AG04450 (cell line): ENCODE measurements around the gene EEIG1. TPM values are rescaled to one million over a fixed set of nuclear protein-coding genes. Genes with fewer than 3 reads are reported as not detected.

Experiments used
- CTCF ChIA-PET: fragments of 300-600, 350-600 bp; formaldehyde crosslinking; extraction: SDS; loops from one replicate; lab custom pipeline; 2022; ENCODE audit warnings: antibody characterized with exemption, inconsistent platforms; lab: Charles Lee
- POLR2A ChIA-PET: fragments of 350-600 bp; formaldehyde crosslinking; extraction: SDS; loops from one replicate; lab custom pipeline; 2021; ENCODE audit warnings: antibody characterized with exemption, inconsistent platforms; lab: Yijun Ruan, JAX
- DNase-seq: peaks from one replicate; pipeline ENCODE4 v3.0.0-alpha.2; 2011; ENCODE audit warnings: low read depth, low spot score
- H3K27ac ChIP-seq: one replicate; pipeline ENCODE4 v1.5.1; 2012; ENCODE audit warnings: low read depth, low read length, control low read depth
- H3K27me3 ChIP-seq: one replicate; pipeline ENCODE4 v1.6.0; 2012; ENCODE audit warnings: low read length; ENCODE audit not compliant: control insufficient read depth, insufficient read depth
- H3K4me3 ChIP-seq: 2 replicates; pipeline ENCODE4 v1.5.1; 2011; ENCODE audit warnings: mild to moderate bottlenecking, low read depth, low read length, control low read depth
- H3K9me3 ChIP-seq: 2 replicates; pipeline ENCODE4 v1.5.1; 2012; ENCODE audit warnings: low read length; ENCODE audit not compliant: control insufficient read depth, insufficient read depth
- polyA plus RNA-seq: library from polyadenylated mRNA; depleted of rRNA; stranded (reverse); fragments of >200 nt; gene quantifications from 2 replicates; pipeline ENCODE4 v1.2.3, GENCODE V29; 2011
- TF ChIP-seq, protein P1 (sequence below): IDR thresholded peaks from 2 replicates; pipeline ENCODE4 v1.5.1; 2011; ENCODE audit warnings: low read depth, low read length, control low read depth, inconsistent platforms

EEIG1 gene
- polyA plus RNA-seq, 1 experiment = 8.3 TPM

- ChIA-PET CTCF (interaction anchor here (1.3 kb wide), 1 partner anchor 49 kb away, joined by 7 read pairs; no protein-coding TSS in a partner anchor), POLR2A (interaction anchor here (1.6 kb wide), 1 partner anchor 10 kb away, joined by 4 read pairs; no protein-coding TSS in a partner anchor)
- no peak overlapping the region for H3K27ac ChIP-seq
- H3K9me3 ChIP-seq = no peaks in the 10 kb centered on the region
- TF ChIP-seq, protein P1, sequence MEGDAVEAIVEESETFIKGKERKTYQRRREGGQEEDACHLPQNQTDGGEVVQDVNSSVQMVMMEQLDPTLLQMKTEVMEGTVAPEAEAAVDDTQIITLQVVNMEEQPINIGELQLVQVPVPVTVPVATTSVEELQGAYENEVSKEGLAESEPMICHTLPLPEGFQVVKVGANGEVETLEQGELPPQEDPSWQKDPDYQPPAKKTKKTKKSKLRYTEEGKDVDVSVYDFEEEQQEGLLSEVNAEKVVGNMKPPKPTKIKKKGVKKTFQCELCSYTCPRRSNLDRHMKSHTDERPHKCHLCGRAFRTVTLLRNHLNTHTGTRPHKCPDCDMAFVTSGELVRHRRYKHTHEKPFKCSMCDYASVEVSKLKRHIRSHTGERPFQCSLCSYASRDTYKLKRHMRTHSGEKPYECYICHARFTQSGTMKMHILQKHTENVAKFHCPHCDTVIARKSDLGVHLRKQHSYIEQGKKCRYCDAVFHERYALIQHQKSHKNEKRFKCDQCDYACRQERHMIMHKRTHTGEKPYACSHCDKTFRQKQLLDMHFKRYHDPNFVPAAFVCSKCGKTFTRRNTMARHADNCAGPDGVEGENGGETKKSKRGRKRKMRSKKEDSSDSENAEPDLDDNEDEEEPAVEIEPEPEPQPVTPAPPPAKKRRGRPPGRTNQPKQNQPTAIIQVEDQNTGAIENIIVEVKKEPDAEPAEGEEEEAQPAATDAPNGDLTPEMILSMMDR = no peak
- H3K27me3 ChIP-seq = no peaks in the 10 kb centered on the region
- no peak for DNase-seq
- no peak overlapping the region for H3K4me3 ChIP-seq
Measured at GRCh38 chr9:127991757-127992274, 11.0 kb upstream of the EEIG1 start.

- no peak for DNase-seq
- no peaks in the 10 kb centered on the region for H3K9me3 ChIP-seq
- H3K27ac ChIP-seq = no peak overlapping the region
- TF ChIP-seq, protein P1 = no peak
- H3K27me3 ChIP-seq = no peaks in the 10 kb centered on the region
- CTCF ChIA-PET = interaction anchor here (1.3 kb wide), 1 partner anchor 48 kb away, joined by 7 read pairs; no protein-coding TSS in a partner anchor
- POLR2A ChIA-PET = interaction anchor here (1.1 to 1.6 kb wide), 2 partner anchors 10 to 11 kb away, joined by 4 read pairs; no protein-coding TSS in a partner anchor
- no peak overlapping the region for H3K4me3 ChIP-seq
Measured at GRCh38 chr9:127991017-127991756, 10.4 kb upstream of the EEIG1 start.

GRCh38 chr9:127990554-127990953 lies 9.8 kb upstream of the EEIG1 start:
- TF ChIP-seq, protein P1 = no peak
- no peaks in the 10 kb centered on the region for H3K9me3 ChIP-seq
- no peak overlapping the region for H3K27ac ChIP-seq
- no peaks in the 10 kb centered on the region for H3K27me3 ChIP-seq
- CTCF ChIA-PET = no interaction called here
- H3K4me3 ChIP-seq = no peak overlapping the region
- DNase-seq = no peak
- POLR2A ChIA-PET = interaction anchor here (1.1 to 1.6 kb wide), 2 partner anchors 11 kb away, joined by 4 read pairs; no protein-coding TSS in a partner anchor

DNA sequence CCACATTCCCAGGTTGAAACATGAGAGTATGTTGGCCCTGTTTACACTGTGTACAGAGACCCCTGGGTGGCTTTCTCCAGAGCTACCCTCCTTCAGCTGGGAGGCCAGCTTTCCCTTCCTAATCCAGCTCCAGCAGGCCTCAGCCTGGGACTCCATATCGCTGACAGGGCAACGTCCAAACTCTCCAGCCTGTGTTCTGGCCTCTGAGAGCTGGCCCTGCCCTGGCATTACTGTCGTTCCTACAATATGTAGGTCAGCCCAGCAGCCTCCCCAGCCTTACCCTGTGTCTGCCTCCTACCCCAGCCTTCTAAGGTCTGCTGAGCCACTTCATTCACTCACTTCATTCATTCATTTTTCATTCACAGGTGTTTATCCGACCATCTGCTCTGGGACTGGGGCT lies 8.3 kb upstream of the EEIG1 start:
- H3K4me3 ChIP-seq = no peak overlapping the region
- CTCF ChIA-PET = no interaction called here
- POLR2A ChIA-PET = no interaction called here
- H3K27me3 ChIP-seq = no peaks in the 10 kb centered on the region
- H3K9me3 ChIP-seq = no peaks in the 10 kb centered on the region
- no peak for DNase-seq
- H3K27ac ChIP-seq = no peak overlapping the region
- TF ChIP-seq, protein P1 = no peak

DNA sequence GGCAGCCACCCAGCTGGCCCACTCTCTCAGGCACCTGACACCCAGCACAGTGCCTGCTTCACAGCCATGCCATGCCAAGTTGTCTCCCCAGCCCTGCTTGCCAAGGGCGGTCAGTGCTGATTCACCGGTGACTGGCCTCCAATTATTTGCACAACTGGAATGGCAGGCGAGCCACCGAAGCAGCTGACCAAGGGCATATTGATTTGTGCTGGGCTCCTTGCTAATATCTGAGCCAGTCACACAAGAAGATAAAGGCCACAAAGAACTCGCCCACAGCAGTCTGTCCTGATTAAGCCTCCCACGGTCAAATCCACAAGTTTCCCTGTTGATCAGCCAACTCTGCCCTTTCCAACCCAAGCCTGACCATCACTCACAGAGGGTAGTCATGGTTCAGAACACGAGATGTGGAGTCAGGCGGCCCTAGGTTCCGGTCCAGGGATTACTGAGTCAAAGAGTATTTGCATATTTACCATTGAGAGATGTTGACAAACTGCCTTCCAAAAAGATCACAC lies 6.4 kb upstream of the EEIG1 start:
- CTCF ChIA-PET = interaction anchor here (1.6 kb wide), 1 partner anchor 45 kb away, joined by 3 read pairs; no protein-coding TSS in a partner anchor
- no peaks in the 10 kb centered on the region for H3K27me3 ChIP-seq
- H3K4me3 ChIP-seq = no peak overlapping the region
- no peak overlapping the region for H3K27ac ChIP-seq
- POLR2A ChIA-PET = no interaction called here
- DNase-seq = no peak
- TF ChIP-seq, protein P1 = no peak
- no peaks in the 10 kb centered on the region for H3K9me3 ChIP-seq
